ENCODE data around the gene EPHB3. TPM values are rescaled to one million over a fixed set of nuclear protein-coding genes. Genes with fewer than 3 reads are reported as not detected.

EPHB3 gene
- total and polyA plus RNA-seq, 4 donors, result 0.14 to 1.8 (median 0.67) TPM

DNA sequence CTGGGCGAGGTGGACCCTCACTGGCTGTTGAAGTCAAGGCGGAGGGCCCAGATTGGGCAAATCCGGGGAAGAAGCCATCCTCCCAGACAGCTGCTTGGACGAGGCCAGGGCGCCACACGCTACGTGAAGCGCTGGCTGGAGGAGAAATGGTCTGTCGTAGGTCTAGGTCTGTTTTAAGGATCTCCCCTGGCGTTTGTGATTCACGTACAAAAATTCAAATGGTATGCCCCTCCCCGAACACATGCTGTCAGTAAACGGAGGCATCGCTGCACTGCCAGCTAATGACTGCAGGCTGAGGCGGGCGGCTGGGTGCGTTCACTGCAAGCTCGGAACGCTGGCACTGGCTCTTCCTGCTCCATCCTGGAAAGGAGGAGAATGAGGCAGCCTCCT lies 69.9 kb downstream of the EPHB3 start:
- WGBS, result 85% methylated on average over 19 of the region's 19 CpGs
- H3K27me3 ChIP-seq (ENCODE audit: control insufficient read depth in 4 of 4, insufficient read depth in 4 of 4, low read length in 3 of 4), result no peaks in the 10 kb centered on the region
- TF ChIP-seq HNF4A (conservative IDR thresholded peaks at IDR 0.05) (no peak), RXRA (IDR thresholded peaks at IDR 0.05) (no peak), GABPA (IDR thresholded peaks at IDR 0.05 in 1 of 2, conservative IDR thresholded peaks at IDR 0.05 in 1 of 2) (no peak), JUND (IDR thresholded peaks at IDR 0.05) (no peak), RAD21 (IDR thresholded peaks at IDR 0.05) (no peak), FOXA2 (IDR thresholded peaks at IDR 0.05) (no peak), SP1 (IDR thresholded peaks at IDR 0.05) (no peak), EGR1 (IDR thresholded peaks at IDR 0.05; ENCODE audit: low read depth in 2 of 2) (no peak), HNF4G (IDR thresholded peaks at IDR 0.05) (no peak), YY1 (IDR thresholded peaks at IDR 0.05) (no peak), FOXA1 (IDR thresholded peaks at IDR 0.05) (no peak)
- TF ChIP-seq, protein P1, sequence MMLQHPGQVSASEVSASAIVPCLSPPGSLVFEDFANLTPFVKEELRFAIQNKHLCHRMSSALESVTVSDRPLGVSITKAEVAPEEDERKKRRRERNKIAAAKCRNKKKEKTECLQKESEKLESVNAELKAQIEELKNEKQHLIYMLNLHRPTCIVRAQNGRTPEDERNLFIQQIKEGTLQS (IDR thresholded peaks at IDR 0.05), result no peak
- TF ChIP-seq, protein P2, sequence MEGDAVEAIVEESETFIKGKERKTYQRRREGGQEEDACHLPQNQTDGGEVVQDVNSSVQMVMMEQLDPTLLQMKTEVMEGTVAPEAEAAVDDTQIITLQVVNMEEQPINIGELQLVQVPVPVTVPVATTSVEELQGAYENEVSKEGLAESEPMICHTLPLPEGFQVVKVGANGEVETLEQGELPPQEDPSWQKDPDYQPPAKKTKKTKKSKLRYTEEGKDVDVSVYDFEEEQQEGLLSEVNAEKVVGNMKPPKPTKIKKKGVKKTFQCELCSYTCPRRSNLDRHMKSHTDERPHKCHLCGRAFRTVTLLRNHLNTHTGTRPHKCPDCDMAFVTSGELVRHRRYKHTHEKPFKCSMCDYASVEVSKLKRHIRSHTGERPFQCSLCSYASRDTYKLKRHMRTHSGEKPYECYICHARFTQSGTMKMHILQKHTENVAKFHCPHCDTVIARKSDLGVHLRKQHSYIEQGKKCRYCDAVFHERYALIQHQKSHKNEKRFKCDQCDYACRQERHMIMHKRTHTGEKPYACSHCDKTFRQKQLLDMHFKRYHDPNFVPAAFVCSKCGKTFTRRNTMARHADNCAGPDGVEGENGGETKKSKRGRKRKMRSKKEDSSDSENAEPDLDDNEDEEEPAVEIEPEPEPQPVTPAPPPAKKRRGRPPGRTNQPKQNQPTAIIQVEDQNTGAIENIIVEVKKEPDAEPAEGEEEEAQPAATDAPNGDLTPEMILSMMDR (IDR thresholded peaks at IDR 0.05; ENCODE audit: low read depth, low read length, missing input control), result no peak
- TF ChIP-seq, protein P3, sequence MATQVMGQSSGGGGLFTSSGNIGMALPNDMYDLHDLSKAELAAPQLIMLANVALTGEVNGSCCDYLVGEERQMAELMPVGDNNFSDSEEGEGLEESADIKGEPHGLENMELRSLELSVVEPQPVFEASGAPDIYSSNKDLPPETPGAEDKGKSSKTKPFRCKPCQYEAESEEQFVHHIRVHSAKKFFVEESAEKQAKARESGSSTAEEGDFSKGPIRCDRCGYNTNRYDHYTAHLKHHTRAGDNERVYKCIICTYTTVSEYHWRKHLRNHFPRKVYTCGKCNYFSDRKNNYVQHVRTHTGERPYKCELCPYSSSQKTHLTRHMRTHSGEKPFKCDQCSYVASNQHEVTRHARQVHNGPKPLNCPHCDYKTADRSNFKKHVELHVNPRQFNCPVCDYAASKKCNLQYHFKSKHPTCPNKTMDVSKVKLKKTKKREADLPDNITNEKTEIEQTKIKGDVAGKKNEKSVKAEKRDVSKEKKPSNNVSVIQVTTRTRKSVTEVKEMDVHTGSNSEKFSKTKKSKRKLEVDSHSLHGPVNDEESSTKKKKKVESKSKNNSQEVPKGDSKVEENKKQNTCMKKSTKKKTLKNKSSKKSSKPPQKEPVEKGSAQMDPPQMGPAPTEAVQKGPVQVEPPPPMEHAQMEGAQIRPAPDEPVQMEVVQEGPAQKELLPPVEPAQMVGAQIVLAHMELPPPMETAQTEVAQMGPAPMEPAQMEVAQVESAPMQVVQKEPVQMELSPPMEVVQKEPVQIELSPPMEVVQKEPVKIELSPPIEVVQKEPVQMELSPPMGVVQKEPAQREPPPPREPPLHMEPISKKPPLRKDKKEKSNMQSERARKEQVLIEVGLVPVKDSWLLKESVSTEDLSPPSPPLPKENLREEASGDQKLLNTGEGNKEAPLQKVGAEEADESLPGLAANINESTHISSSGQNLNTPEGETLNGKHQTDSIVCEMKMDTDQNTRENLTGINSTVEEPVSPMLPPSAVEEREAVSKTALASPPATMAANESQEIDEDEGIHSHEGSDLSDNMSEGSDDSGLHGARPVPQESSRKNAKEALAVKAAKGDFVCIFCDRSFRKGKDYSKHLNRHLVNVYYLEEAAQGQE (IDR thresholded peaks at IDR 0.05), result no peak
- H3K4me3 ChIP-seq (ENCODE audit: low read depth in 1 of 3, low read length in 3 of 3), result no peak overlapping the region
- DNase-seq (ENCODE audit: low spot score), result no peak
- no peaks in the 10 kb centered on the region for H3K9me3 ChIP-seq (ENCODE audit: control insufficient read depth in 4 of 4, low read length in 3 of 4)
- H3K9ac ChIP-seq (ENCODE audit: low read depth in 1 of 2, low read length in 2 of 2), result no peak overlapping the region
- H3K36me3 ChIP-seq (ENCODE audit: control insufficient read depth in 4 of 4, insufficient read depth in 3 of 4, low read depth in 1 of 4, low read length in 3 of 4), result no peaks in the 10 kb centered on the region
- no peaks in the 10 kb centered on the region for H3K4me1 ChIP-seq (ENCODE audit: control insufficient read depth in 4 of 4, insufficient read depth in 4 of 4, low read length in 3 of 4)
- H3K27ac ChIP-seq (ENCODE audit: low read depth in 1 of 2, low read length in 2 of 2), result no peak overlapping the region

Other genes with a start within 250 kb of the EPHB3 start
- 100 to 1,000 TPM; 162 to 329 TPM for gene EIF4G1, start 247.2 kb upstream of the EPHB3 start, total RNA-seq
- gene EIF4G1, start 247.2 kb upstream of the EPHB3 start, polyA plus RNA-seq, result 100 to 1,000 TPM; 140 to 253 TPM
- 1 to 10 TPM; 3.5 to 5.7 TPM for gene FAM131A, start 224.2 kb upstream of the EPHB3 start, total RNA-seq
- 1 to 10 TPM in 1 of 2 donors, under 1 TPM in 1; 0.81 to 1.9 TPM for gene FAM131A, start 224.2 kb upstream of the EPHB3 start, polyA plus RNA-seq
- gene CLCN2, start 200.2 kb upstream of the EPHB3 start, total RNA-seq, result 1 to 10 TPM; 3.6 to 3.9 TPM
- gene CLCN2, start 200.2 kb upstream of the EPHB3 start, polyA plus RNA-seq, result 1 to 10 TPM; 1.1 to 1.6 TPM
- 10 to 100 TPM; 25.7 to 55.7 TPM for gene POLR2H, start 200.1 kb upstream of the EPHB3 start, total RNA-seq
- 10 to 100 TPM; 43.1 to 43.9 TPM for gene POLR2H, start 200.1 kb upstream of the EPHB3 start, polyA plus RNA-seq
- 1 to 10 TPM; 3.9 to 6.0 TPM for gene THPO, start 183.6 kb upstream of the EPHB3 start, total RNA-seq
- 10 to 100 TPM; 11.9 to 14.4 TPM for gene THPO, start 183.6 kb upstream of the EPHB3 start, polyA plus RNA-seq
- gene CHRD, start 181.7 kb upstream of the EPHB3 start, total RNA-seq, result 10 to 100 TPM; 21.7 to 66.4 TPM
- gene CHRD, start 181.7 kb upstream of the EPHB3 start, polyA plus RNA-seq, result 10 to 100 TPM in 1 of 2 donors, 1 to 10 TPM in 1; 9.2 to 48.1 TPM
- 10 to 100 TPM; 13.9 to 14.7 TPM for gene MAGEF1, start 150.3 kb downstream of the EPHB3 start, total RNA-seq
- gene MAGEF1, start 150.3 kb downstream of the EPHB3 start, polyA plus RNA-seq, result 10 to 100 TPM; 12.9 to 15.5 TPM